ENCODE measurements around the gene EYS. TPM values are rescaled to one million over a fixed set of nuclear protein-coding genes. Genes with fewer than 3 reads are reported as not detected.

The EYS gene
- polyA plus RNA-seq, 1 of the 3 experiments (the other 2 are of a cell fraction): 0.05 TPM

DNA sequence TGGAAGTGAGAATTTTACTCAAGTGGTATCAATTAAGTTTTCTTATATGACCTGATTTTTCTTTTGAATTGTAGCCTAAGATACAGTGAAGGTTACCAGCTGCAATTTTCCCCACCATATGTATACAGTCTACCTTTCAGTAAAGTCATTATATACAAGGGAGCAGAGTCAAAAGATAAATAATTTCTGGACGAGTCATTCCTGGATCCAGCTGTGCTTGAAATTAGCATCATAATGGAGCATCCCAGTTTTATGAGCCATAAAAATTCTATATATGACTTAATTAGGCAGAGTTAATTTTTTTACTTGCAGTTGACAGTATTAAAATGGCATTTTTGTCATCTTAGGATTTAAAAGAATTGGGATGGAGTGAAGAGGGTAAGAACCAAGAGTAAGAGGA lies 1063.0 kb downstream of the EYS start (continued):
- TF ChIP-seq FOXJ3 (CRISPR knock-in tag; IDR thresholded peaks at IDR 0.05) (no peak), POLR2AphosphoS5 (IDR thresholded peaks at IDR 0.05; ENCODE audit: low read depth, low read length) (no peak), USF2 (IDR thresholded peaks at IDR 0.05; ENCODE audit: borderline replicate concordance, low read depth, low read length) (no peak), TEAD4 (IDR thresholded peaks at IDR 0.05; ENCODE audit: borderline replicate concordance, insufficient read depth) (no peak), RXRA (IDR thresholded peaks at IDR 0.05; ENCODE audit: borderline replicate concordance, low read depth) (no peak), SMC3 (IDR thresholded peaks at IDR 0.05; ENCODE audit: low read depth, low read length) (no peak)

DNA sequence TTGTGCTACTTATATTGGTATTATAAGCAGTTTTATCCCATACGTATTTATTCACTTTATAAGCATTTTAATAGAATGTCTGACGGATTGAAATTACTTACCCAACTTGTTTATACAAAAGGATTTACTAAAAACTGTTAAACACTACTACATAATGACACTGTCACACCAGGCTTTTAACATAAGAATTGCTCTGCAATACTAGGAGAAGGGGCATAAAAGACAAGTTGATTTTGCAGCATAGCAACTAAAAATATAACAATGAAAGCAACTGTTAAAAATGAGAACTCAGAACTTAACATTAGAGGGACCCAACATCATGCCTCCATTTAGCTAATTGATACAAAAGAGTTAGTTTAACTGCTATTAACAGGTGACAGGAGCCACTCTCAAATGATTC lies 1076.1 kb downstream of the EYS start:
- Histone ChIP-seq H3K4me1 (ENCODE audit: control insufficient read depth in 1 of 2, insufficient read depth in 2 of 2, low read depth in 1 of 2, low read length in 1 of 2) (no peaks in the 10 kb centered on the region), H3K9me2 (no peaks in the 10 kb centered on the region), H3K36me3 (replicated peaks in 1 of 2; ENCODE audit: control insufficient read depth in 1 of 2, insufficient read depth in 2 of 2, low read length in 1 of 2) (no peaks in the 10 kb centered on the region), H3K4me2 (no peak overlapping the region), H3K9me3 (no peaks in the 10 kb centered on the region), H3K4me3 (ENCODE audit: low read depth in 2 of 2, low read length in 1 of 2) (no peak overlapping the region), H3K27me3 (ENCODE audit: insufficient read depth) (no peaks in the 10 kb centered on the region), H3F3A (replicated peaks; ENCODE audit: insufficient read depth) (no peaks in the 10 kb centered on the region), H4K20me1 (ENCODE audit: insufficient read depth) (no peaks in the 10 kb centered on the region), H3K27ac (ENCODE audit: low read depth in 2 of 2, low read length in 1 of 2) (no peak overlapping the region), H2AFZ (ENCODE audit: low read depth) (no peak overlapping the region), H3K79me2 (ENCODE audit: insufficient read depth) (no peaks in the 10 kb centered on the region), H3K9ac (no peak overlapping the region)
- WGBS (ENCODE audit: low lambda C conversion rate): 18% methylated on average over 2 of the region's 2 CpGs
- ChIA-PET POLR2A (no interaction called here), CTCF (no interaction called here)
- no peak for DNase-seq
- TF ChIP-seq FOSL2 (IDR thresholded peaks at IDR 0.05; ENCODE audit: borderline replicate concordance, low read depth) (no peak), SMC3 (IDR thresholded peaks at IDR 0.05; ENCODE audit: low read depth, low read length) (no peak), EP300 (IDR thresholded peaks at IDR 0.05; ENCODE audit: borderline replicate concordance in 1 of 2, low read depth in 1 of 2, low read length in 1 of 2) (no peak), CTCF (IDR thresholded peaks at IDR 0.05) (no peak), EZH2phosphoT487 (IDR thresholded peaks at IDR 0.05; ENCODE audit: borderline replicate concordance, low read depth) (no peak)

DNA sequence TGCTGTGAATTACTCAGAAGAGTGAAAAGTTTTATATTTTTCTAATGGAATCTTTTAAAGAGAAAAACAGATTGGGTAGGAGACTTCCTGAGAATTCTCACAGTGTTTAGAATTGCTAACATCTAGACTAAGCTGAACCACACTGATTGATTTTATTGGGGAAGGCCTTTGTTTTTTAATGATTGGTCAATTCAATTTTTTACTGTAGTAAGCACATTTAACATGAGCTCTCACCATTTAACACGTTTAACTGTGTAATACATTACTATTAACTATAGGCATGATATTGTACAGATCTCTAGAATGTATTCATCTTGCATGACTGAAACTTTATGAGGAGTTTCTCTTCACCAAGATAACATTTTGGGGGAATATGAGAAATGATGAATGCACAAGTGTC lies 1084.1 kb downstream of the EYS start:
- Histone ChIP-seq H3K9ac (no peak overlapping the region), H3K4me2 (no peak overlapping the region), H3K9me3 (no peaks in the 10 kb centered on the region), H4K20me1 (ENCODE audit: insufficient read depth) (no peaks in the 10 kb centered on the region), H3F3A (replicated peaks; ENCODE audit: insufficient read depth) (no peaks in the 10 kb centered on the region), H2AFZ (ENCODE audit: low read depth) (no peak overlapping the region), H3K79me2 (ENCODE audit: insufficient read depth) (no peaks in the 10 kb centered on the region), H3K36me3 (replicated peaks in 1 of 2; ENCODE audit: control insufficient read depth in 1 of 2, insufficient read depth in 2 of 2, low read length in 1 of 2) (no peaks in the 10 kb centered on the region), H3K4me3 (ENCODE audit: low read depth in 2 of 2, low read length in 1 of 2) (no peak overlapping the region), H3K4me1 (ENCODE audit: control insufficient read depth in 1 of 2, insufficient read depth in 2 of 2, low read depth in 1 of 2, low read length in 1 of 2) (no peaks in the 10 kb centered on the region), H3K27ac (ENCODE audit: low read depth in 2 of 2, low read length in 1 of 2) (no peak overlapping the region), H3K27me3 (ENCODE audit: insufficient read depth) (no peaks in the 10 kb centered on the region), H3K9me2 (no peaks in the 10 kb centered on the region)
- TF ChIP-seq, protein P1, sequence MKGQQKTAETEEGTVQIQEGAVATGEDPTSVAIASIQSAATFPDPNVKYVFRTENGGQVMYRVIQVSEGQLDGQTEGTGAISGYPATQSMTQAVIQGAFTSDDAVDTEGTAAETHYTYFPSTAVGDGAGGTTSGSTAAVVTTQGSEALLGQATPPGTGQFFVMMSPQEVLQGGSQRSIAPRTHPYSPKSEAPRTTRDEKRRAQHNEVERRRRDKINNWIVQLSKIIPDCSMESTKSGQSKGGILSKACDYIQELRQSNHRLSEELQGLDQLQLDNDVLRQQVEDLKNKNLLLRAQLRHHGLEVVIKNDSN (IDR thresholded peaks at IDR 0.05; ENCODE audit: borderline replicate concordance, low read depth): no peak
- no peak for TF ChIP-seq TCF12 (IDR thresholded peaks at IDR 0.05)
- TF ChIP-seq CTCF (IDR thresholded peaks at IDR 0.05): no peak
- TF ChIP-seq CHD2 (IDR thresholded peaks at IDR 0.05; ENCODE audit: low read length, partially characterized antibody): no peak
- TF ChIP-seq MXI1 (IDR thresholded peaks at IDR 0.05; ENCODE audit: low read depth, low read length): no peak
- TF ChIP-seq MEF2A (IDR thresholded peaks at IDR 0.05; ENCODE audit: borderline replicate concordance, low read depth): no peak
- TF ChIP-seq YY1 (IDR thresholded peaks at IDR 0.05; ENCODE audit: low read depth): no peak
- TF ChIP-seq GATA2 (CRISPR knock-in tag; IDR thresholded peaks at IDR 0.05): no peak
- TF ChIP-seq NRF1 (IDR thresholded peaks at IDR 0.05; ENCODE audit: low read depth, low read length): no peak
- no peak for DNase-seq
- CTCF ChIA-PET: no interaction called here
- POLR2A ChIA-PET: no interaction called here
- 3% methylated on average over 1 of the region's 1 CpG for WGBS (ENCODE audit: low lambda C conversion rate)

All from SK-N-SH (cell line).